Endothelial cell of umbilical vein (primary cell): Measurements from ENCODE around the gene ZMIZ1. TPM values are rescaled to one million over a fixed set of nuclear protein-coding genes. Genes with fewer than 3 reads are reported as not detected.

ENCODE experiments used
- BruUV-seq: library from RNA; stranded (reverse); fragments of 400-500 nt; replicated peaks from 2 replicates; lab custom pipeline; 2021; lab: Mats Ljungman, UMichigan
- CTCF ChIA-PET: fragments of 300-600, 350-600 bp; sonication (Branson Sonifier 250); formaldehyde crosslinking; loops from one replicate; lab custom pipeline; 2021; ENCODE audit warnings: antibody characterized with exemption, inconsistent platforms; lab: Charles Lee
- POLR2A ChIA-PET: fragments of 300-600, 350-600 bp; sonication (Branson Sonifier 250); formaldehyde crosslinking; loops from one replicate; lab custom pipeline; 2021; ENCODE audit warnings: antibody characterized with exemption, inconsistent platforms; lab: Charles Lee
- DNase-seq: peaks from one replicate; pipeline ENCODE4 v3.0.0-alpha.2; 2011; ENCODE audit warnings: low read depth, low spot score
- FAIRE-seq: peaks from 2 replicates; lab custom pipeline; 2011; peaks lifted over from hg19 to GRCh38; lab: Jason Lieb, UNC
- H2AFZ ChIP-seq: 2 replicates; pipeline ENCODE4 v1.6.0; 2012; ENCODE audit warnings: low read depth, low read length, control low read depth, inconsistent platforms
- H3K27ac ChIP-seq: 2 replicates; pipeline ENCODE4 v1.5.1; 2011; ENCODE audit warnings: low read depth, mild to moderate bottlenecking, control low read depth, low read length, moderate library complexity; ENCODE audit not compliant: insufficient read depth
- H3K27me3 ChIP-seq, 2 experiments: 2 replicates each; pipeline versions ENCODE4 v1.6.0 to v1.6.1; 2011; ENCODE audit warnings: low read length in 2 of 2, mixed read lengths in 1 of 2; ENCODE audit not compliant: control insufficient read depth in 2 of 2, insufficient read depth in 2 of 2
- H3K36me3 ChIP-seq, 2 experiments: 2 replicates in 1 of 2; 3 replicates in 1 of 2; pipeline ENCODE4 v1.5.1; 2011; ENCODE audit warnings: low read length in 2 of 2, mild to moderate bottlenecking in 1 of 2, moderate library complexity in 1 of 2; ENCODE audit not compliant: control insufficient read depth in 2 of 2, insufficient read depth in 2 of 2; ENCODE audit errors: extremely low read depth in 1 of 2
- H3K4me1 ChIP-seq: 3 replicates; pipeline ENCODE4 v1.5.1; 2011; ENCODE audit warnings: mild to moderate bottlenecking, low read length; ENCODE audit not compliant: control insufficient read depth, insufficient read depth; ENCODE audit errors: extremely low read depth
- H3K4me2 ChIP-seq: 2 replicates; pipeline ENCODE4 v1.6.1; 2011; ENCODE audit warnings: low read length, control low read depth, mixed read lengths; ENCODE audit not compliant: insufficient read depth
- H3K4me3 ChIP-seq, 3 experiments: fragments of 200-600 bp in 1 of 3; sonication (generic), shearing (Covaris generic) in 1 of 3; replicated peaks in 1 of 3; 2 replicates each; pipeline ENCODE4 v1.5.1; 2011 to 2016; ENCODE audit warnings: control low read depth in 3 of 3, low read length in 3 of 3, mild to moderate bottlenecking in 2 of 3, inconsistent platforms in 1 of 3, low read depth in 1 of 3, moderate library complexity in 1 of 3; ENCODE audit not compliant: insufficient read depth in 1 of 3
- H3K79me2 ChIP-seq: 2 replicates; pipeline ENCODE4 v1.6.0; 2012; ENCODE audit warnings: low read length, inconsistent platforms; ENCODE audit not compliant: control insufficient read depth, insufficient read depth
- H3K9ac ChIP-seq: replicated peaks from 2 replicates; pipeline ENCODE3; 2011; ENCODE audit warnings: low read length, control low read depth; ENCODE audit not compliant: insufficient read depth; ENCODE audit errors: extremely low read depth
- H3K9me1 ChIP-seq: replicated peaks from 3 replicates; pipeline ENCODE4 v1.6.0; 2011; ENCODE audit warnings: mild to moderate bottlenecking, low read length; ENCODE audit not compliant: control insufficient read depth, insufficient read depth; ENCODE audit errors: extremely low read depth
- H3K9me3 ChIP-seq: replicated peaks from 2 replicates; pipeline ENCODE4 v1.5.1; 2012; ENCODE audit warnings: low read length, inconsistent platforms; ENCODE audit not compliant: control insufficient read depth, insufficient read depth
- H4K20me1 ChIP-seq: replicated peaks from 2 replicates; pipeline ENCODE3; 2011; ENCODE audit warnings: mild to moderate bottlenecking, low read length; ENCODE audit not compliant: control insufficient read depth, insufficient read depth; ENCODE audit errors: extremely low read depth
- EZH2 ChIP-seq: IDR thresholded peaks from 2 replicates; pipeline ENCODE4 v1.6.1; 2012; ENCODE audit warnings: borderline replicate concordance, low read depth, mild to moderate bottlenecking, moderate library complexity, low read length, inconsistent platforms; ENCODE audit not compliant: severe bottlenecking
- FOS ChIP-seq: IDR thresholded peaks from 2 replicates; pipeline ENCODE4 v1.6.1; 2011; ENCODE audit warnings: mild to moderate bottlenecking, low read length, moderate library complexity, borderline replicate concordance; ENCODE audit not compliant: insufficient read depth
- GATA2 ChIP-seq: IDR thresholded peaks from 2 replicates; pipeline ENCODE4 v1.7.0; 2011; ENCODE audit warnings: low read depth, mild to moderate bottlenecking, moderate library complexity, mixed read lengths, low read length; ENCODE audit not compliant: insufficient read length, insufficient read depth
- JUN ChIP-seq: IDR thresholded peaks from 2 replicates; pipeline ENCODE4 v1.6.1; 2011; ENCODE audit warnings: borderline replicate concordance, low read depth; ENCODE audit not compliant: insufficient read length, insufficient read depth
- MYC ChIP-seq: IDR thresholded peaks from one replicate; pipeline ENCODE4 v1.6.1; 2011; ENCODE audit warnings: mild to moderate bottlenecking, low read depth, low read length
- POLR2A ChIP-seq: IDR thresholded peaks from 2 replicates; pipeline ENCODE4 v1.6.1; 2012; ENCODE audit warnings: low read depth, mild to moderate bottlenecking, control low read depth, low read length
- POLR2AphosphoS5 ChIP-seq: IDR thresholded peaks from 2 replicates; pipeline ENCODE4 v1.6.1; 2012; ENCODE audit warnings: low read depth, mild to moderate bottlenecking, control low read depth, low read length, moderate library complexity; ENCODE audit not compliant: insufficient read depth
- dilution Hi-C: fragments of 300-500 bp; cut with MboI; formaldehyde crosslinking; loops from one replicate; pipeline ENCODE4 v1.15.0; 2019; ENCODE audit warnings: low sequenced_read_pairs; ENCODE audit not compliant: extremely low pct_ligation_motif_present
- intact Hi-C: fragments of 100-400 bp; cut with micrococcal nuclease; formaldehyde crosslinking; loops from one replicate; pipeline ENCODE4 v1.10.0; 2022
- polyA plus RNA-seq, 4 experiments: library from polyadenylated mRNA; depleted of rRNA in 3 of 4; stranded (reverse) in 3 of 4; unstranded in 1 of 4; fragments of >200 nt; gene quantifications; 2 replicates each; pipeline versions ENCODE4 v1.2.1 to v1.2.3, GENCODE V29; 2011 to 2012; ENCODE audit warnings: missing spikeins in 1 of 4
- total RNA-seq: library from RNA; stranded (reverse); gene quantifications from 2 replicates; pipeline ENCODE4 v1.2.3, GENCODE V29; 2021
- TF ChIP-seq, protein P1 (sequence below), 2 donors: IDR thresholded peaks; 1 replicate in 1 of 2; 2 replicates in 1 of 2; pipeline ENCODE4 v1.5.1; 2011; ENCODE audit warnings: low read length in 2 of 2, mild to moderate bottlenecking in 2 of 2, moderate library complexity in 2 of 2, control low read depth in 1 of 2, inconsistent platforms in 1 of 2, low read depth in 1 of 2; ENCODE audit not compliant: insufficient read depth in 1 of 2; ENCODE audit errors: extremely low read depth in 1 of 2
- TF ChIP-seq, protein P2 (sequence below): IDR thresholded peaks from 2 replicates; pipeline ENCODE4 v1.6.1; 2011; ENCODE audit not compliant: insufficient read depth, insufficient read length

Gene ZMIZ1
- total and polyA plus RNA-seq, 2 donors (not counting 3 experiments of a cell fraction or from before 2014, with no cell fraction given): 12.5 to 46.7 TPM

DNA sequence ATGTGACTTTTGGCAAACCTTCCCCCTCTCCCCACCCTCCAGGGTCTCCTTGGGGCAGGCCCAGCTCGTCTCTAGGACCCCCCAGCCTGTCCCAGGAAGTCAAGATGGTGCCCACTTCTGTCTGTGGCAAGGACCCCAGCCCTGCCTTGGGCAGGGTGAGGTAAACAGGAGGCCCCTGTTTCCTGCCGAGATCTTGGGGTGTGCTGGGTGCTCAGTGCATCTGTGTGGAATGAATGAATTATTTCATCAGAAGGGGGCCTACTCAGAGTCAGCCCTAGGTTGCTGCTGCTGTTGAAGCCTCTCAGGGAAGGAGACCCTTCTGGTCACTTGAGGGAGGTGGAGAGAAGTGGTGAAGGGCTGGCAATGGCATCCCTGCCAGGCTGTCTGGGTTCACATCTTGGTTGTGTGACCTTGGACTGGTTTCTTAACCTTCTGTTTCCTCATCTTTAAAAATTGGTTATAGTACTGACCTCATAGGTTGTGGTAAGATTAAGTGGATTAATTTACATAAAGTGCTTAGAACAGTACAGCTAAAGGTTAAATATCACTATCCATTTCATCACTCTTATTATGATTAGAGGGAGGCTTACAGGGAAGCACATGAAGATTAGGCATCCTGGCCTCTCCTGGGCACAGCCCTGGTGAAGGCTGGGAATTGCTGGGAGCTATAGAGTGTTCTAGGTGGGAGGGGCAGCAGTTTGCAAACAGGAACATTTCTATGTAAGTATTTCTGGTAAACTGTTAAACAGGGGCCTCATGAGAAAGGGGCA lies 67.7 kb downstream of the ZMIZ1 start:
- dilution Hi-C loops: no loop called here
- TF ChIP-seq MYC: no peak
- TF ChIP-seq EZH2: no peak
- no peak for TF ChIP-seq POLR2A
- TF ChIP-seq JUN: no peak
- TF ChIP-seq POLR2AphosphoS5: no peak
- TF ChIP-seq, protein P1, sequence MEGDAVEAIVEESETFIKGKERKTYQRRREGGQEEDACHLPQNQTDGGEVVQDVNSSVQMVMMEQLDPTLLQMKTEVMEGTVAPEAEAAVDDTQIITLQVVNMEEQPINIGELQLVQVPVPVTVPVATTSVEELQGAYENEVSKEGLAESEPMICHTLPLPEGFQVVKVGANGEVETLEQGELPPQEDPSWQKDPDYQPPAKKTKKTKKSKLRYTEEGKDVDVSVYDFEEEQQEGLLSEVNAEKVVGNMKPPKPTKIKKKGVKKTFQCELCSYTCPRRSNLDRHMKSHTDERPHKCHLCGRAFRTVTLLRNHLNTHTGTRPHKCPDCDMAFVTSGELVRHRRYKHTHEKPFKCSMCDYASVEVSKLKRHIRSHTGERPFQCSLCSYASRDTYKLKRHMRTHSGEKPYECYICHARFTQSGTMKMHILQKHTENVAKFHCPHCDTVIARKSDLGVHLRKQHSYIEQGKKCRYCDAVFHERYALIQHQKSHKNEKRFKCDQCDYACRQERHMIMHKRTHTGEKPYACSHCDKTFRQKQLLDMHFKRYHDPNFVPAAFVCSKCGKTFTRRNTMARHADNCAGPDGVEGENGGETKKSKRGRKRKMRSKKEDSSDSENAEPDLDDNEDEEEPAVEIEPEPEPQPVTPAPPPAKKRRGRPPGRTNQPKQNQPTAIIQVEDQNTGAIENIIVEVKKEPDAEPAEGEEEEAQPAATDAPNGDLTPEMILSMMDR (IDR thresholded peaks at IDR 0.05; ENCODE audit: extremely low read depth in 1 of 2, insufficient read depth in 1 of 2, low read depth in 1 of 2, low read length in 2 of 2): no peak
- TF ChIP-seq, protein P2, sequence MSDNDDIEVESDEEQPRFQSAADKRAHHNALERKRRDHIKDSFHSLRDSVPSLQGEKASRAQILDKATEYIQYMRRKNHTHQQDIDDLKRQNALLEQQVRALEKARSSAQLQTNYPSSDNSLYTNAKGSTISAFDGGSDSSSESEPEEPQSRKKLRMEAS: no peak
- no peak for TF ChIP-seq FOS
- no peak for TF ChIP-seq GATA2
- Histone ChIP-seq H3K4me2 (no peak overlapping the region), H3K27ac (peak overlapping the region; percentile 33), H3K4me3 (no peak overlapping the region), H3K4me1 (peaks cover 30% of the 10 kb centered on the region), H3K27me3 (no peaks in the 10 kb centered on the region), H3K36me3 (peaks cover 0 to 14% of the 10 kb centered on the region in 2 experiments), H2AFZ (no peak overlapping the region), H4K20me1 (no peaks in the 10 kb centered on the region), H3K9me3 (no peaks in the 10 kb centered on the region), H3K79me2 (peaks cover 9% of the 10 kb centered on the region), H3K9ac (no peak overlapping the region), H3K9me1 (no peaks in the 10 kb centered on the region)
- DNase-seq: no peak
- ChIA-PET CTCF (interaction anchor here (0.7 to 1.0 kb wide), 4 partner anchors 22 to 59 kb away, joined by 3 to 5 read pairs (median 4); no protein-coding TSS in a partner anchor), POLR2A (no interaction called here)
- FAIRE-seq: no peak
- BruUV-seq: no TSS peak
- intact Hi-C loops: loop anchor here (1.0 kb wide), 1 partner anchor 8 kb away; no protein-coding TSS in a partner anchor
